HEK293 (cell line): Measurements from ENCODE around the gene HOXA6.
A peak's percentile ranks its signal among the peaks of the same experiment; 100 is the strongest.

Experiments used
- CTCF ChIP-seq: fragments of 450-650 bp; formaldehyde crosslinking; IDR thresholded peaks from 2 replicates; pipeline ENCODE4 v1.5.1; 2016; ENCODE audit warnings: missing biosample characterization, missing genetic modification characterization
- FEZF1 ChIP-seq: fragments of 450-650 bp; formaldehyde crosslinking; IDR thresholded peaks from 2 replicates; pipeline ENCODE4 v1.5.1; 2016; ENCODE audit warnings: missing biosample characterization, missing genetic modification characterization
- KLF7 ChIP-seq: fragments of 450-650 bp; formaldehyde crosslinking; IDR thresholded peaks from 2 replicates; pipeline ENCODE4 v1.5.1; 2016; ENCODE audit warnings: missing biosample characterization, missing genetic modification characterization, borderline replicate concordance
- OVOL3 ChIP-seq: fragments of 450-650 bp; formaldehyde crosslinking; IDR thresholded peaks from 2 replicates; pipeline ENCODE4 v1.5.1; 2016; ENCODE audit warnings: missing biosample characterization, missing genetic modification characterization
- ZFHX2 ChIP-seq: fragments of 450-650 bp; formaldehyde crosslinking; conservative IDR thresholded peaks from 2 replicates; pipeline ENCODE4 v1.5.1; 2016; ENCODE audit warnings: missing biosample characterization, missing genetic modification characterization
- ZNF10 ChIP-seq: fragments of 450-650 bp; formaldehyde crosslinking; IDR thresholded peaks from 2 replicates; pipeline ENCODE4 v1.5.1; 2017; ENCODE audit warnings: missing biosample characterization, missing genetic modification characterization
- ZNF121 ChIP-seq: fragments of 450-650 bp; formaldehyde crosslinking; IDR thresholded peaks from 2 replicates; pipeline ENCODE4 v1.5.1; 2016; ENCODE audit warnings: missing biosample characterization, missing genetic modification characterization
- ZNF146 ChIP-seq: fragments of 450-650 bp; formaldehyde crosslinking; IDR thresholded peaks from 2 replicates; pipeline ENCODE4 v1.5.1; 2016; ENCODE audit warnings: missing biosample characterization, missing genetic modification characterization
- ZNF2 ChIP-seq: fragments of 450-650 bp; formaldehyde crosslinking; IDR thresholded peaks from 2 replicates; pipeline ENCODE4 v1.5.1; 2016; ENCODE audit warnings: missing biosample characterization, missing genetic modification characterization
- ZNF239 ChIP-seq: fragments of 450-650 bp; formaldehyde crosslinking; IDR thresholded peaks from 2 replicates; pipeline ENCODE4 v1.5.1; 2016; ENCODE audit warnings: missing biosample characterization, missing genetic modification characterization
- ZNF324 ChIP-seq: fragments of 450-650 bp; formaldehyde crosslinking; IDR thresholded peaks from 2 replicates; pipeline ENCODE4 v1.5.1; 2016; ENCODE audit warnings: missing biosample characterization, missing genetic modification characterization
- ZNF366 ChIP-seq: fragments of 450-650 bp; formaldehyde crosslinking; conservative IDR thresholded peaks from 2 replicates; pipeline ENCODE4 v1.5.1; 2016; ENCODE audit warnings: missing biosample characterization, missing genetic modification characterization
- ZNF558 ChIP-seq: fragments of 450-650 bp; formaldehyde crosslinking; IDR thresholded peaks from 2 replicates; pipeline ENCODE4 v1.5.1; 2016; ENCODE audit warnings: missing biosample characterization, missing genetic modification characterization
- ZNF629 ChIP-seq: fragments of 450-650 bp; formaldehyde crosslinking; IDR thresholded peaks from 2 replicates; pipeline ENCODE4 v1.5.1; 2017; ENCODE audit warnings: missing biosample characterization, missing genetic modification characterization
- ZNF843 ChIP-seq: fragments of 450-650 bp; formaldehyde crosslinking; IDR thresholded peaks from 2 replicates; pipeline ENCODE4 v1.5.1; 2016; ENCODE audit warnings: missing biosample characterization, missing genetic modification characterization
- TF ChIP-seq, protein P1 (sequence below): fragments of 450-650 bp; formaldehyde crosslinking; conservative IDR thresholded peaks from 2 replicates; pipeline ENCODE4 v1.5.1; 2016; ENCODE audit warnings: low read depth, missing biosample characterization, missing genetic modification characterization
- TF ChIP-seq, protein P2 (sequence below): fragments of 450-650 bp; formaldehyde crosslinking; IDR thresholded peaks from 2 replicates; pipeline ENCODE4 v1.5.1; 2016; ENCODE audit warnings: missing biosample characterization, missing genetic modification characterization
- TF ChIP-seq, protein P3 (sequence below): fragments of 450-650 bp; formaldehyde crosslinking; IDR thresholded peaks from 2 replicates; pipeline ENCODE4 v1.5.1; 2016; ENCODE audit warnings: missing biosample characterization, missing genetic modification characterization

Gene HOXA6

GRCh38 chr7:27165089-27165995, 17.8 kb upstream of the HOXA6 start, which contains the start of gene HOXA9 (continued):
- TF ChIP-seq, protein P1, sequence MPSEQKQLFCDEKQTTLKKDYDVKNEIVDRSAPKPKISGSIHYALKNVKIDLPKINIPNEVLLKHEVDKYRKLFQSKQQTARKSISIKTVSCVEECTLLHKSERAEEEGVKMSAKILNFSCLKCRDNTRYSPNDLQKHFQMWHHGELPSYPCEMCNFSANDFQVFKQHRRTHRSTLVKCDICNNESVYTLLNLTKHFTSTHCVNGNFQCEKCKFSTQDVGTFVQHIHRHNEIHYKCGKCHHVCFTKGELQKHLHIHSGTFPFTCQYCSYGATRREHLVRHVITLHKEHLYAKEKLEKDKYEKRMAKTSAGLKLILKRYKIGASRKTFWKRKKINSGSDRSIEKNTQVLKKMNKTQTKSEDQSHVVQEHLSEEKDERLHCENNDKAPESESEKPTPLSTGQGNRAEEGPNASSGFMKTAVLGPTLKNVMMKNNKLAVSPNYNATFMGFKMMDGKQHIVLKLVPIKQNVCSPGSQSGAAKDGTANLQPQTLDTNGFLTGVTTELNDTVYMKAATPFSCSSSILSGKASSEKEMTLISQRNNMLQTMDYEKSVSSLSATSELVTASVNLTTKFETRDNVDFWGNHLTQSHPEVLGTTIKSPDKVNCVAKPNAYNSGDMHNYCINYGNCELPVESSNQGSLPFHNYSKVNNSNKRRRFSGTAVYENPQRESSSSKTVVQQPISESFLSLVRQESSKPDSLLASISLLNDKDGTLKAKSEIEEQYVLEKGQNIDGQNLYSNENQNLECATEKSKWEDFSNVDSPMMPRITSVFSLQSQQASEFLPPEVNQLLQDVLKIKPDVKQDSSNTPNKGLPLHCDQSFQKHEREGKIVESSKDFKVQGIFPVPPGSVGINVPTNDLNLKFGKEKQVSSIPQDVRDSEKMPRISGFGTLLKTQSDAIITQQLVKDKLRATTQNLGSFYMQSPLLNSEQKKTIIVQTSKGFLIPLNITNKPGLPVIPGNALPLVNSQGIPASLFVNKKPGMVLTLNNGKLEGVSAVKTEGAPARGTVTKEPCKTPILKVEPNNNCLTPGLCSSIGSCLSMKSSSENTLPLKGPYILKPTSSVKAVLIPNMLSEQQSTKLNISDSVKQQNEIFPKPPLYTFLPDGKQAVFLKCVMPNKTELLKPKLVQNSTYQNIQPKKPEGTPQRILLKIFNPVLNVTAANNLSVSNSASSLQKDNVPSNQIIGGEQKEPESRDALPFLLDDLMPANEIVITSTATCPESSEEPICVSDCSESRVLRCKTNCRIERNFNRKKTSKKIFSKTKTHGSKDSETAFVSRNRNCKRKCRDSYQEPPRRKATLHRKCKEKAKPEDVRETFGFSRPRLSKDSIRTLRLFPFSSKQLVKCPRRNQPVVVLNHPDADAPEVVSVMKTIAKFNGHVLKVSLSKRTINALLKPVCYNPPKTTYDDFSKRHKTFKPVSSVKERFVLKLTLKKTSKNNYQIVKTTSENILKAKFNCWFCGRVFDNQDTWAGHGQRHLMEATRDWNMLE, result peak; percentile 42; the same call in 1 of the 2 replicates
- TF ChIP-seq ZNF843 (tag by site-specific recombination) (peak; percentile 100), ZNF10 (tag by site-specific recombination) (peak; percentile 97), OVOL3 (tag by site-specific recombination) (peak; percentile 98), ZNF146 (peak; percentile 81), KLF7 (tag by site-specific recombination) (peak; percentile 91), ZNF629 (tag by site-specific recombination) (peak; percentile 90), ZNF366 (tag by site-specific recombination) (peak; percentile 96), ZFHX2 (tag by site-specific recombination) (peak; percentile 32; the same call in 1 of the 2 replicates), ZNF2 (0 out of 2 replicates have a peak, but pooled peaks have one; percentile 64), CTCF (tag by site-specific recombination) (peak; percentile 57; the same call in 1 of the 2 replicates), ZNF558 (tag by site-specific recombination) (peak; percentile 59; the same call in 1 of the 2 replicates), ZNF324 (peak; percentile 75; the same call in 1 of the 2 replicates), ZNF239 (0 out of 2 replicates have a peak, but pooled peaks have one; percentile 24), FEZF1 (tag by site-specific recombination) (peak; percentile 100), ZNF121 (tag by site-specific recombination) (peak; percentile 15; the same call in 1 of the 2 replicates)
- TF ChIP-seq, protein P2, sequence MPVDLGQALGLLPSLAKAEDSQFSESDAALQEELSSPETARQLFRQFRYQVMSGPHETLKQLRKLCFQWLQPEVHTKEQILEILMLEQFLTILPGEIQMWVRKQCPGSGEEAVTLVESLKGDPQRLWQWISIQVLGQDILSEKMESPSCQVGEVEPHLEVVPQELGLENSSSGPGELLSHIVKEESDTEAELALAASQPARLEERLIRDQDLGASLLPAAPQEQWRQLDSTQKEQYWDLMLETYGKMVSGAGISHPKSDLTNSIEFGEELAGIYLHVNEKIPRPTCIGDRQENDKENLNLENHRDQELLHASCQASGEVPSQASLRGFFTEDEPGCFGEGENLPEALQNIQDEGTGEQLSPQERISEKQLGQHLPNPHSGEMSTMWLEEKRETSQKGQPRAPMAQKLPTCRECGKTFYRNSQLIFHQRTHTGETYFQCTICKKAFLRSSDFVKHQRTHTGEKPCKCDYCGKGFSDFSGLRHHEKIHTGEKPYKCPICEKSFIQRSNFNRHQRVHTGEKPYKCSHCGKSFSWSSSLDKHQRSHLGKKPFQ (tag by site-specific recombination), result peak; percentile 93
- TF ChIP-seq, protein P3, sequence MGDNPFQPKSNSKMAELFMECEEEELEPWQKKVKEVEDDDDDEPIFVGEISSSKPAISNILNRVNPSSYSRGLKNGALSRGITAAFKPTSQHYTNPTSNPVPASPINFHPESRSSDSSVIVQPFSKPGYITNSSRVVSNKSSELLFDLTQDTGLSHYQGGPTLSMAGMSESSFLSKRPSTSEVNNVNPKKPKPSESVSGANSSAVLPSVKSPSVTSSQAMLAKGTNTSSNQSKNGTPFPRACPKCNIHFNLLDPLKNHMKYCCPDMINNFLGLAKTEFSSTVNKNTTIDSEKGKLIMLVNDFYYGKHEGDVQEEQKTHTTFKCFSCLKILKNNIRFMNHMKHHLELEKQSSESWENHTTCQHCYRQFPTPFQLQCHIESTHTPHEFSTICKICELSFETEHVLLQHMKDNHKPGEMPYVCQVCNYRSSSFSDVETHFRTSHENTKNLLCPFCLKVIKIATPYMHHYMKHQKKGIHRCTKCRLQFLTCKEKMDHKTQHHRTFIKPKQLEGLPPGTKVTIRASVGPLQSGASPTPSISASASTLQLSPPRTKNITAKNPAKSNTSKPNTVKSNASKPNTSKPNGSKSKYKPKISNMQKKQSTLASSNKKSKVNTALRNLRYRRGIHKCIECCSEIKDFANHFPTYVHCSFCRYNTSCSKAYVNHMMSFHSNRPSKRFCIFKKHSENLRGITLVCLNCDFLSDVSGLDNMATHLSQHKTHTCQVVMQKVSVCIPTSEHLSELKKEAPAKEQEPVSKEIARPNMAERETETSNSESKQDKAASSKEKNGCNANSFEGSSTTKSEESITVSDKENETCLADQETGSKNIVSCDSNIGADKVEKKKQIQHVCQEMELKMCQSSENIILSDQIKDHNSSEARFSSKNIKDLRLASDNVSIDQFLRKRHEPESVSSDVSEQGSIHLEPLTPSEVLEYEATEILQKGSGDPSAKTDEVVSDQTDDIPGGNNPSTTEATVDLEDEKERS, result no peak
